ENCODE data around the gene RGS14.
"Not testable (repeated sequence)": the region's sequence is repeated elsewhere in the genome, so short reads cannot be mapped to it uniquely, and the experiment has no call there.

RGS14 gene

DNA sequence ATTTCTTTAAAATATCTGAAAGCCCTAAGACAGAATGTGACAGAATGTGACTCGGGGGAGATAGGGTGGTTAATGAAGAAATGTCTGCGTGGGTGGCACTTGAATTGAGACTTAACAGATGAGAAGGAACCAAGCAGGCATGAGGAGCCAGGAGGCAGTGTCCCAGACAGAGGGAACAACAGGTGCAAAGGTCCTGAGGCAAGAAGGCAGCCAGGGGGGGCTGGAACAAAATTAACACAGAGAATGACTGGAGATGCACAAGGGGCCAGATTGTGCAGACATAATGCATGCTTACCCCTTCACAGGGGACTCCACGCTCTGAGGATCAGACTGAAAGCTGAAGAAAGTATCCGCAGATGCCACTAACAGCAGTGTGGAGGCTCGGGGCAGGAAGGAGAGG, 8.0 kb upstream of the RGS14 start:
- no peak for DNase-seq

DNA sequence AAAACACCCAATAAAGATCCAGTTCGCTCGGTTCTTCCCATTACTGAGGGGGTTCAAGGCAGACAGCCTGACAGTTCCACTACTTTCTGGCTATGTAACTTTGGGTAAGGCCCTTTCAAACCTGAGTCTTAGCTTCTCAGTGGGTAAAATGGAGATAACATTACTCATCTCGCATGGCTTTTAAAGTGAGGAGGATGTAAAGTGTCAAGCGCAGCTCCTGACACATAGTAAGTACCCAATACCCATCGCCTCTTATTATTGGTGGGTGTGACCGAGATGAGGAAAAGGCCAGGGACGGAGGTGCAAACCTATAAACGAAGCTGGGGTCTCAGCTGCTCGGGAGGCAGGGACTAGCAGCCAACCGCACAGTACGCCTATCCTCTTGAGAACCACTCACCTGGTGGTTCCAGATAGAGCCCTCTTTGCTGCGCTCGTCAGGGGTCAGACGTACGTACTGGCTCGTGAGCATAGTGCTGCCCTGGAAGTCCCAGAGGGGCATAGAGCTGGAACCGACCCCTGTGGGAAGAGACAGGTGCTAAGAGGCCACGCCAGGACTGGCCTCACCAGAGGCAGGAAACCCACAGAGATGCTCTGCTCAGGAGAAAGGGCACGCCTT, 6.8 kb upstream of the RGS14 start:
- DNase-seq: no peak

DNA sequence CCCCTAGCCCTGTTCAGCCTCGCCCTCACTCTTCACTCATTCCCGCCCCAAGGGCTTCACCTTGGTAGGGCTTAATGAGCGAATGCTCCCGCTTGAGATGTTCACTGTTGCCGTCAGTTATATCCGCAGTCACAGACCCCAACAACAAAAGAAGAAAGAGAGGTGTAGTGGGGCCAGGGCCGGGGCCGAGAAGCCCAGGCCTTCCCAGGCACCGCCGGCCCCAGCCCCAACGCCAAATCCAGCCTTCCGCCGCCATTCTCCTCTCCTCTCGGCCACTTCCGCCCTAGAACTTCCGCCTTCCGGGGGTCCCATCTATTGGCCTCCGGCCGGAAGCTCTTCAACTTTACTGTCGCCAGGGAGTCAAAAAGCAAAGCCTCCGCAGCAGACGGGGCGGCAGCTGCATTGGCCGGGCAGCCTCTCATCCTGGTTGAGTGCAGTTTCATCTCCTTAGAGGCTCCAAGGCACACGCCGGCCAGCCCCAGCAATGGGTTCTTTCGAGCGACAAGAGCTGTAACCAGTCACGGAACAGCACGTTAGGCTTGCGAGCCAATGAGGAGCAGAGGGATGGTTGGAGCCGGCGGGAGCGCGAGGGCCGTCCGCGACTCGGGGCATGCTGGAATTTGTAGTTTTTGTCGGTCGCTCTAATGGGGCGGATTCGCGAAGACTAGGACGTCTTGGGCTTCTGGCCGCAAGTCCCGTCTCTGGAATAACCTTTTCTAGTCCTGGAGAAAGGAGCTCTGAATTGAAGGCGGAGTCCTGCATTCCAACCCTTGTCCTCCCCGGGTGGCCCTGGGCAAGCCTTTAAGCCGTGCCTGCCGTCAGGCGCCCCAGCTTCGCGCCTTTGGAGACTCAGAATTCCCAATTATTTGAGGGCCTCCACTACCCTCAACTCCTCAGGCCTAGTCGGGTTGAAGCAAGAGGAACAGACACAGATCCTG, 6.1 kb upstream of the RGS14 start, which contains the start of gene LMAN2:
Gene LMAN2 (minus strand): TSS at position 277 of the 938 bp plus-strand sequence. CDS start 21 bp downstream, at position 256.
- peak; percentile 90 to 93 for DNase-seq

DNA sequence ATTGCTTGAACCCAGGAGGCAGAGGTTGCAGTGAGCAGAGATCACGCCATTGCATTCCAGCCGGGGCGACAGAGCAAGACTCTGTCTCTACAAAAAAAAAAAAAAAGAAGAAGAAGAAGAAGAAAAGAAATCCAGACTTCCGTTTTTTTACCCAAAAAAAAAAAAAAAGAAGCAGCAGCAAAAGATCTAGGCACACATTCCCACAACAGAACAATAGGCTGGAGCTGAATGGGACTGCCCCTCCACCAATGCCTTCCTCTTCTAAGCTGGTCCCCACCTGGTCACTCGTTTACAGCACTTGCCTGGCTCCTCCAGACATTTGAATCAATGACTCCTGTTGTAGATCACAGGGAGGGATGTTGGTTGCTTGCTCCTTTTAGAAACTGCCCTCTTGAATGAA, 4.6 kb upstream of the RGS14 start:
- DNase-seq: no peak

DNA sequence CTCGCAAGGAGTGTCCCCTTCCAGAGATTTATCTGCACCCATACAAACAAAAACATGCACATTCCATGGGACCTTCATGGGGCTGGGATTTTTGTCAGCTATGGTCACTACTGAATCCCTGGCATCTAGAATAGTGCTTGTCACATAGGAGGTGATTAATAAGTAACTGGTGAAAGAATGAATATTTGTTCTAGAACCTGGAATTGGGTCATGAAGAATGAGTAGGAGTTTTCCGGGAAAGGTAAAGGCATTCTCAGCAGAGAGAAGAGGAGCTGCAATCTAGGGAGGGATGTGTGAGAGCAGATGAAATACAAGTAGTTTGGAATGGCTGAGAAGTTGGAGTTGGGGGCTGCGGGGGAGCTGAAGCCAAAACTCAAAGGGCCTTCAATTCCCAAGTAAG, 3.5 kb upstream of the RGS14 start:
- DNase-seq: no peak

DNA sequence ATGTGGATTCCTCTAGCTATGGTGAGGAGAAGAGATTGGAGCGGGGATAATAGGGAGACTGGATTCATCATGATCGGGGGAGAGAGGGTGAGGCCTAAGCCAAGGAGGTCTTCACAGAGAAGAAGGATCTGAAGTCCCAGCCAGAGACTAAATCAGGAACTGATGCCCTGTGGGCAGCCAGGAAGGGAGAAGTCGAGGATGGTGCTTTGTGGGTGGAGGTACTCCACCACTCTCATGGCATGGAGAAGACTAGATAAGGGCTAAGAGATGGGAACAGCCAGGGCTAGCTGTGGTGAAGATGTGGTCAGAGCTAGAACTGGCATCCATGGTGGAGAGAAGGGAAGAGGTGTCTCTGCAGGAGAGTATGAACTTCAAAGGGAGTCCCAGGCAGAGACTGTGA, 3.0 kb upstream of the RGS14 start:
- DNase-seq: no peak

DNA sequence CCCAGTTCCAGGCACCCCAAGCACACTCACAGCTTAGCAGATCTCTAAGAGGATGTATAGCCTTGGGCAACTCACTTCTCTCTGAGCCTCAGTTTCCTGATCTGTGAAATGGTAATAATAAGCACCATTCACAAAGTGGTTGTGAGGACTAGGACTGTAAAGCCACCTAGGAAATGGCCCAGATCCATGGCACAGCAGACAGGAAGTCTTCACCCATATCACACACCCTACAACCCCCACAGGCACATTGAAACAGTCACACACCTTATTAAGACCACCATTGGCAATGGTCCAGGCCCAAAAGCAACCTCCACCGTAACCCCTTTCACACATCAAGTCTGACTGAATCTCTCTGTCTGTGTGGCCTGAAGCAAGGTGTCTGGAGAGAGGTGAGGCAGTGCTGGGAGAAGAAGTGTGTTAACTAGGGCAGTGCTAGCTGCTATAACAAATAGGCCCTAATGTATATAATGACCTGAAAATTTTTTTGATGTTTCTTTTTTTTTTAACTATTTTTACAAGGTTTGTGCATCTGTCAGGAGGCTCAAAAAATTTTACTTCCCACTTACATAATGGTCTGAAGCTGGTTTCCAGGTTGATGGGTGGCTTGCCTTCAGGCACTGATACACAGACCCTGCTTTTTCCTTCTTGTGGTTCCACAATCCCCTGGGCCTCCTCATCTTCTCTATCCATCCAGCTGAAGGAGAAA, 2.4 kb upstream of the RGS14 start:
- no peak for DNase-seq

DNA sequence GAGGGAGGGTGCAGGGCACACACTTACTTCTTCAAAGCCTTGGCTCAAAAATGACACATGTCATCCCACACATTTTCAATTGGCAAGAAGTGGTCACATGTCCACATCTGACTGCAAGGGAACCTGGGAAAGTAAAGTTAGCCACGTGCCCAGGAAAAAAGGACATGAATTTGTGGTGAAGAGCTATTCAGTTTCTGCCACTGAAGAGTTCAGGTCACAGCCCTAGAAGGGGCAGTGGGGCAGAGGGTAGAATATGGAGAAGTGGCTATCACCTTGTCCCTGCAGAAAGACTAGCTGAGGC, 1.9 kb upstream of the RGS14 start:
- no peak for DNase-seq

DNA sequence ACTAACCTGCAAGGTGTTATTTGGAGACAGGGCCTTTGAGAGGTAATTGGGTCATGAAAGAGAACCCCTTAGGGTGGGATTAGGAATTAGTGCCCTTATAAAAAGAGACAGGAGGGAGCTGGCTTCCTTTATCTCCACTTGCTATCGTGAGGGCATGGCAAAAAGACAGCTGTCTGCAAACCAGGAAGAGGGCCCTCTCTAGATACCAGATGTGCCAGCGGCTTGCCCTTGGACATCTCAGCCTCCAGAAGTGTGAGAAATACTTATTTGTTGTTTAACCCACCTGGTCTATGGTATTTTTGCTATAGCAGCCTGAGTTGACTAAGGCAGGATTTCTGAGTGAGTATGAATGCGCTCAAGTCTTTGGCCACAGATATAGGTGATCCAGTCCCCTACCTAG, 978 bp upstream of the RGS14 start:
- no peak for DNase-seq

DNA sequence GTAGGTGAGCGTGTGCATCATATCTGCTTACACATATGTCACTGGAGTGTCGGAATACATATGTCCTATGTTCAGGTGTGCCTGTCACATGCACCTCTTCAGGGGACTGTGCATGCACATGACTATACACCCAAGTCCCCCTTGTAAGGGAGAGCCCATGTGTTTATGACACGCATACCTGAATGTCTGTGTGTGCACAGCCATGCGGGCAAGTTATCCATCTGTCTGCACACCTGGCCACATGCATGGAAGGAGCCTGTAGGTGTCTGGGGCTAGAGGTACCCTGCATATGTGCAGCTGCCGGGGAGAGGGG, 622 bp upstream of the RGS14 start:
- DNase-seq: no peak

DNA sequence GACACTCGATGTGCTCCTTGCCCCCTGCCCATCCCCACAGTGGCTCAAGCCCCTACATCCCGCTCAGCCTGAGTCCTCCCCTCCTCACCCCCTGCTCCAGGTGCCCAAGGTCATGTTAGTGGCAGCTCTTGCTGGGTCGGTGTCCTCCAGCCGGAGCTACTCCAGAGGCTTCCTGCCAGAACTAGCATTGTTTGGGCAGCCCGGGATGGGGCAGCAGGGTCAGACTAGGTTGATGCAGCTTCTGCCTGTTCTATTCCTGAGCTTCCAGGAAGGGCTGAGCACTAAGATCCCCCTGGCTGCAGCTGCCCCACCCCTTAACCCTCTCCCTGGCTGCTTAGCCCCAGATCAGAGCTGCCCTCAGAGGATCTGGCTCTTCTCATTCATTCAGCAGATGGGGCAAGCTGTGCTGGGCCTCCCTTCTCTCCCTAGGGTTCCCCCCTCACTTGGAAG, 671 bp downstream of the RGS14 start:
- no peak for DNase-seq

DNA sequence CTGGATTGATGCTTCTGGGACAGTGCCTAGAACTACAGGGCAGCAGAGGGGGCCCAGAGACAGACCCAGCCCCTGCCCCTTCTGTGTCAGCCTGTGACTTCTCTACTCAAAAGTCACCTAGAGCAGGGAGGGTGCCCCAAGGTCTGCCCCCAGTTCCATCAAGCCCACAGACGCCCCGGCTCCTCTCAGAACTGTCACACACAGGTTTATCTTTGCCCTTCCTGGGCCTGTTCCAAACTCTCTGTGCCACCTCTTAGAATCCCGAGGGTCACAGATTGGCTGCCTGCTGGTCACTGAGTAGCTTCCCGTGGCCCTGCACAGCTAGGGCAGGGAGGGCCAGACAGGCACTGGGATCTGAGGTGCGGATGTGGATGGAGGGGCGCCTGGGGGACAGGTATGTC, 1.7 kb downstream of the RGS14 start:
- DNase-seq: no peak

DNA sequence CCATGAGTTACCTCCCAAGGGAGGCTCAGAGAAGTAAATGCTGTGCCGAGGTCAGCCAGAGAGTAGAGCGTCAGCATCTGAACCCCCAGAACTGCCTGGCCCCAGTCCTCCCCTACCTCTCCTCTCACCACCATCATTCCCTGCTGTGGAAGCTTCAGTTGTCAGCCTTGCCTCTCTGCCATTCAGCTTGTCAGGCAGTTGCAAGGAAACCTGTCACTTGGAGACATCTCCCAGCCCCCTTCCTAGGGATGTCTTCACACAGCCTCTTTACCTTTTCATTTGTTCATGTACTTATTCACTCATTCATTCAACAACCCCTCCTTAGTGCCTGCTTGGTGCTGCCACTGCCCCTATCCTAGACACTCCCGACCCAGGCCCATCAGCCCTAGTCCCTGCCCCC, 2.1 kb downstream of the RGS14 start:
- no peak for DNase-seq

DNA sequence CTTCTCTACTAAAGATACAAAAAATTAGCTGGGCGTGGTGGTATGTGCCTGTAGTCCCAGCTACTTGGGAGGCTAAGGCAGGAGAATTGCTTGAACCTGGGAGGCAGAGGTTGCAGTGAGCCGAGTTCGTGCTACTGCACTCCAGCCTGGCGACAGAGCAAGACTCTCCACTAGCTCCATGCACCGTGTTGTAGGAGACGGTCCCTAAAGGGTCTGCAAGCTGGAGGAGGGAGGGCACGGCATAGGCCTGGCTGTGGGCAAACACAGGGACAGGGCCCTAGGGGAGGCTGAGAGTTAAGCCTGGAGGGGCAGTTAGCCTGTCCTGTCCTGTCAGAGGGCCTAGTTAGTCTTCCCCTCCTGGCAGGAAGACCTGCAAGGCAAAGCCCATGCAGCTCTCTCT, 3.0 kb downstream of the RGS14 start:
- DNase-seq: not testable (repeated sequence)

DNA sequence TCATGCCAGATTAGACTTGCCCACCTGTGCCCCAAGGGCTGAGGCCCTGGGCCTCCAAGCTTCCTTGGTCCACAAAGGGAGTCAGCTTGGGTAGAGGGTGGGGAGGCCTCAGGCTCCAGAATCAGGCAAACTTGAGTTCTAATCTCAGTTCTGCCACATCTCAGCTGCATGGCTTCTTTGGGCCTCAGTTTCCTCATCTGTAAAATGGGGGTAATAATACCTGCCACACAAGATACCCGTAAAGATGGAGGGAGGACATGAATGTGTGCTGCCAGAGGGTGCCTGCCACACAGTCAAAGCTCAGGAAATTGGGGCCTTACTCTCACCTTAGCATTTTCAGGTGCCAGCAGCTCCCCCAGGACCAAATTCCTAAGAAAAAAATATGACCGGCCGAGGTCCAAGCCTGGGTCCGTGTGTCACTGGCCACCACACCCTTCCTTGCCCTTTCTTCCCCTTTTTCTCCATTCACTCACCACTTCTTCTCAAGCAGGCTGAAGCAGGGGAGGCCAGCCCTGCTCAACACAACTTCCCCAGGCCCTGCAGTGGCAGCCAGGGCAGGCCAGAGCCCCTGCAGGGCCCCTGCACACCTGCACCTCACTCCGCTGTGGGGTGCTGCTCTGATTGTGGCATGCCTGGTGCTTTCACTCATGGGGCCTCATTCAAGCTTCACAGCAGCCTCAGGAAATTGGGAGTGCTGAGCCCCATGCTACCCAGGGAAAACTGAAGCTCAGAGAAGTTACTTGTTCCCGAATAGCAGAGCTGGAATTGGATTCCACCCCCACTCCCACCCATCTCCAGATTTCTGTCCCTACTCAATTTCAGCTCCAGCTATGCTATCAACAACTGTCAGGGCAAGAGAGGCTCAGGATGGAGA, 3.9 kb downstream of the RGS14 start:
- no peak for DNase-seq

DNA sequence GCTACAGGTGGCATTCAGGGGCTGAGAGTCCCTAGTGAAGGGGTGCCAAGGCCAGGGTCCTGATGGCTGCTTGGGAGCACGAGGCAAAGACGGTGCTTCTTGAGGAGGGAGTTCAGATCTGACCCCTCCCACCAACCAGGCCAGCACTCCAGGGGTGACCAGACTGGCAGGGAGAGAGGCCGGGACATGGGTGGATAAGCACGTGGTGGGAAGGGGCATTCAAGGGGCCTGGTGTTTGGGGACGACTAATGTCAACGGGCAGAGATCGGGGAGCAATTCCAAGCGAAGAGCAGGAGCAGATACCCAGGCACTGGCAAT, 4.5 kb downstream of the RGS14 start:
- no peak for DNase-seq

DNA sequence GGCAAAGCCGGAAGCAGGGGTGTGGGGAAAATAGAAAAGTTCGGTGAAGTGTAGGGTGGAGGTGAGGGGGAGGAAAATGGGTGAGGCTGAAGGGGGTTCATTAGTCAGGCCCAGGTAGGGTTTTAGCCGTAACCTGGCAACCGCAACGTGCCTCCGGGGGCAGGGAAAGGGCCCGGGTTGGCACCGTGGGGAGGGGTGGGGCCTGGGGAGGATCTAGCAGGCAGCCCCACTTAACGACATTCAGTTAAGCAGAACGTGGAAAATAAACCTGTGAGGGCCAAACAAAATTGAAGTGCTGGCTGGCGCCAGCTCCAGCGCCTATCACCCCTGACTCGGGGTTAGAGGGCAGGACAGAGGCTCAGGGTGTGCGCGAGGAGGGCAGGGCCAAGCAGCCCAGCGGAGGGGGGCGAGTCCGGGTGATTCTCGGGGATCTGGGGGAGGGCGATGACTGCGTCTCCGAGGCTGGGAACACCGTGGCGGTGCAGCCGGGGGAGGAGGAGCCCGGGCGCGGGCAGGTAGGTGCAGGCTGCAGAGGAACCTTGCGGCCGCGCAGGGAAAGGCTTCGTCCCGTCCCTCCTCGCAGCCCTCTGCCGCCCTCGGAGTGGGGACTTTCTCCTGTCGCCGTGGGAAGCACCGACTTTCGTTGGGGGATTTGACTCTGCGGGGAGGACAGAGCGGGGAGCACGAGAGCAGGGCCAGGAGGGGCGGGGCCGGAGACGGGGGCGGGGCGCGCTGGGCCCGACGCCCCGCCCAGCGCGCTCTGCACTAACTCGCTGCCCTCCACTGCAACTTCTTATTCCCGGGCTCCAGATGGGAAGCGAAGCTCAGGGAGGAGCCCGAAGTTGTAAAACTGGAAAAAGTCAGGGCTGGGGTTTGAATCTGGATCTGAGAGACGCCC, 5.1 kb downstream of the RGS14 start:
- peak; percentile 41 to 74 for DNase-seq

DNA sequence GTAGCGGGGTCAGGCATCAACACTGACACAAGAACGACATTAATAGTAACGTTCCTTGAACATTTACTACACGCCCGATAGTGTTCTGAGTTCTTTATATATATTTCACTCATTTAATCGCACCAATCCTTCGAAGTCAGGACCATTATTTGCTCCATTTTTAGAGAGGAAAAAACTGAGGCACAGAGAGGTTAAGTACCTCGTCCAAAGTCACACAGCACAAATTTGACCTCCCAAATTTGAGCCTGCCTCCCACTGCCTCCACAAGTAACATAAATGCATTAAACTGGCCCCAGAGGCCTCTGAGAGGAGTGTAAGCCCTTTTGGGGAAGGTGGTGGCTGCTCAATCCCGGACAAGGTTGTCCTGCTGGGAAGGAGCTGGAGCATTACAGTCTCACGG, 5.8 kb downstream of the RGS14 start:
- no peak for DNase-seq

DNA sequence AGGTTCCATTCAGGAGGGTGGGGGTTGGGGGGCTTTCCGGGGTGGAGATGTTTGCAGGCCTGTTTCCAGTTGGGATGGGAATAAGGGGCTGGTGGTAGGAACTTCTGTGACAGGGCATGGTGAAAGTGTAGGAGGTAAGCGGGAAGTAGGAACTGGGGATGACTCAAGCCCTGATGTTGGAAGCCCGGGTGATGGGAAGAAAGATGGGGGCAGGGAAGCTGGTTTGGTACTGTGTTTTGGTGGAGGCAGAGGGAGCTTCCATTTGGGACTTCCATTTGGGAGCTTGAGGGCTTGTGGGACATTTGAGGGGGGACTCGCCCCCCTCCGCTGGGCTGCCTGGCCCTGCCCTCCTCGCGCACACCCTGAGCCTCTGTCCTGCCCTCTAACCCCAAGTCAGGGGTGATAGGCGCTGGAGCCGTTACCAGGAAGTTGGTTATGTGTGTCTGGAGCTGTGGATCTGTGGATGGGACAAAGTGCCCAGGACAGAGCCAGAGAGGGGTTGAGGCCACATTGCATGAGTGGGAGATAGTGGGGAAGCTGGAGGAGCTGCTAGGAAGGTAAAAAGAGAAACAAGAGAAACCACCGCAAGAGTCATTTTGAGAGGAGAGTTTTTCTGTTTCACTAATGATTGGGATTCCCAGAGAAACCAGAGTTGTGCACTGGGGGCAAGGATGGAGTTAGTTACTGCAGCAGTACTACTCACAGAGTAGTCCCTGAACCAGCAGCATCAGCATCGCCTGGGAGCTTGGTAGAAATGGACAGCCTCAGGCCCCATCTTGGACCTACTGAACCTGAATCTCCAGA, 6.6 kb downstream of the RGS14 start:
- no peak for DNase-seq

DNA sequence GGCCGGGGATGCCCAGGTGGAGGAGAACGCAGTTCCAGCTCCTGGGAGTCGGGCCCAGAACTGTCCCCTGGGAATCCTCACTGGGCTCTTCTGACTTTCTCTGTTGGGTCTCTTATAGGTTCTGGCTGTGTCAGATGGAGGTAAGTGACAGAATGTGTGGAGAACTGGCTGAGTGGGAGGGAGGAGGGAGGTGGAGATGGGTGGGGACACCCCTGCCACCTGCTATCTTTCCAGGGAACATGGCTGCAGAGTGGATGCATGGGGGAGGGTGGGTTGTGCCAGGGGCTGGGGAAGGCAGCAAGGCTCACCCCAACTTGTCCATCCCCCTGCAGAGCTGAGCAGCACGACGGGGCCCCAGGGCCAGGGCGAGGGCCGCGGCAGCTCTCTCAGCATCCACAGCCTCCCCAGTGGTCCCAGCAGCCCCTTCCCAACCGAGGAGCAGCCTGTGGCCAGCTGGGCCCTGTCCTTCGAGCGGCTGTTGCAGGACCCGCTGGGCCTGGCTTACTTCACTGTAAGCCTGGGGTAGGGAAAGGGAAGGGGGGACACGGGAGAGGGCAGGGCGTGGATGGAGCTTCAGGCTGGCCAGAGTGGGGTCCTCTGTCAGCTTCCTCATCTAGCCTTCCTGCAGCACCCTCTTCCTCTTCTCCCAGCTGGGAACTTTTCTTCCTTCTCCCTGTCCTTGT, 8.3 kb downstream of the RGS14 start:
- no peak for DNase-seq
